ENCODE results near the gene KRT79. TPM values are rescaled to one million over a fixed set of nuclear protein-coding genes. Genes with fewer than 3 reads are reported as not detected.

The KRT79 gene
- total RNA-seq, 4 donors from 2014 or later, result not detected

DNA sequence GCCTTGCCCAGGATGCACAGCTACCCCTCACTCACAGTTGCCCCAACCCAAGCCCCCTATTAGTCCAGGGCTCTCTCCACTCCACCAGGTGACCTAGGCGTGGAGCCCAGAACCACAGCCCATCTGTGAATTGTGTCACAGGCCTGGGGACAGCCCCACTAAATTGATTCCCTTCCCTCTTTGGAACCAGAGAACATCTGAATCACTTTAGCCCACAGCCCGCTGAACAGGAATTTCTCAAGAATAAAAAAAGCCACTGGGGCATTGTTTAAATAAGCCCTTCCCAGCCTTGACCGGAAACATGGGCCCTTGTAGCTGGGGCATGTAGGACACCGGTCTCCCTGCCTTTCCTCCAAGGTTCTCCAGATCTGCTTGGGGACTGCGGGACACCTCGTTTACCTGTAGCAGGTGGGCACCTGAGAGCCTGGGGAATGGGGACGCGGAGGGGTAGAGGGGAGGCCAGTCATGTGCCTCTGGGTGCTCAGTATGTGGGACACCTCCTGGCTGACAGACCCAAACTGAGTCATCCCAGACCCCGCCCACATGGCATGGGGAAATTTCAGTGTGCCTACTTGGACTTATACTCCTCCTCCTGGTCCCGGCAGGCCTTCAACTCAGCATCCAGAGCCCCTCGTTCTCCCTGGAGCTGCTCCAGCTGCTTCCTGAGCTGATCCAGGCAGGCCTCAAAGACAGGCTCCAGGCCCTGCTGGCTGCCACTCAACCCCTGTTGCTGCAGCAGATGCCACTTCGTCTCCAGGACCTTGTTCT, 13.4 kb upstream of the KRT79 start:
- DNase-seq (ENCODE audit: extremely low spot score), result no peak
- TF ChIP-seq EP300 (IDR thresholded peaks at IDR 0.05) (no peak), POLR2AphosphoS5 (IDR thresholded peaks at IDR 0.05) (no peak), POLR2A (IDR thresholded peaks at IDR 0.05; ENCODE audit: low read depth) (no peak)
- TF ChIP-seq, protein P1, sequence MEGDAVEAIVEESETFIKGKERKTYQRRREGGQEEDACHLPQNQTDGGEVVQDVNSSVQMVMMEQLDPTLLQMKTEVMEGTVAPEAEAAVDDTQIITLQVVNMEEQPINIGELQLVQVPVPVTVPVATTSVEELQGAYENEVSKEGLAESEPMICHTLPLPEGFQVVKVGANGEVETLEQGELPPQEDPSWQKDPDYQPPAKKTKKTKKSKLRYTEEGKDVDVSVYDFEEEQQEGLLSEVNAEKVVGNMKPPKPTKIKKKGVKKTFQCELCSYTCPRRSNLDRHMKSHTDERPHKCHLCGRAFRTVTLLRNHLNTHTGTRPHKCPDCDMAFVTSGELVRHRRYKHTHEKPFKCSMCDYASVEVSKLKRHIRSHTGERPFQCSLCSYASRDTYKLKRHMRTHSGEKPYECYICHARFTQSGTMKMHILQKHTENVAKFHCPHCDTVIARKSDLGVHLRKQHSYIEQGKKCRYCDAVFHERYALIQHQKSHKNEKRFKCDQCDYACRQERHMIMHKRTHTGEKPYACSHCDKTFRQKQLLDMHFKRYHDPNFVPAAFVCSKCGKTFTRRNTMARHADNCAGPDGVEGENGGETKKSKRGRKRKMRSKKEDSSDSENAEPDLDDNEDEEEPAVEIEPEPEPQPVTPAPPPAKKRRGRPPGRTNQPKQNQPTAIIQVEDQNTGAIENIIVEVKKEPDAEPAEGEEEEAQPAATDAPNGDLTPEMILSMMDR (IDR thresholded peaks at IDR 0.05), result no peak
- H3K27ac ChIP-seq (replicated peaks in 1 of 4), result no peak overlapping the region
- H3K9me3 ChIP-seq, result no peaks in the 10 kb centered on the region
- intact Hi-C loops (cut with DNase I), result no loop called here
- peaks cover 0 to 21% (median 0%) of the 10 kb centered on the region in 4 donors for H3K27me3 ChIP-seq
- no peak overlapping the region for H3K4me3 ChIP-seq
- H3K4me1 ChIP-seq, result no peaks in the 10 kb centered on the region
- WGBS, result 82% methylated on average over 9 of the region's 12 CpGs
- H3K36me3 ChIP-seq, result no peaks in the 10 kb centered on the region

DNA sequence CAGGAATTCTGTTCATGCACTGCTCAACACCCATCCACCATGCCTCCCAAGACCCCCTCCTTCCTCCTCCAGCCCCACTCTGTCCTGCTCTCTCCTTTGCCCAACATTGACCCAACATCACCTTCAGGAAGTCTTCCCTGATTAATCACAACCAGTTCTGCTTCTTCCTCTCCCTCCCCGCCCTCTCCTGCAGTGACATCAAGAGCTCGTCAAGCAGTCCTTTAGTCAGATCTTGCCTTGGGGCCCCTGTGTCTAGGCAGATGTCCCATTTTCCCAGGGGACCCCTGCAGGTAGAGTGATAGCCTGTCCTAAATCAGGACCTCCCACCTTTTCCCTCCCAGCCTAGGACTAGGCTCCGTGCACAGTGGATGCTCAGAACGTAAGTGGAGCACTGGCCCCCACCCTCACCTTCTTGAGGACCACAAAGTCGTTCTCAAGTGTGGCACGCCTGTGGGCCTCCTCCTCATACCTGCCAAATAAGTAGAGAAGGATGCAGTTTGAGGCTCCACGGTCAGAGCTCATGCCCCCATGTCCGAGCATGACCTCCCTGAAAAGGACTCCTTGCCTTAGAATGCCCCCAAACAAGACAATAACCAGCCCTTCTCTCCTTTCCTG, 12.4 kb upstream of the KRT79 start:
- Histone ChIP-seq H3K9me3 (no peaks in the 10 kb centered on the region), H3K27ac (replicated peaks in 1 of 4) (no peak overlapping the region), H3K27me3 (peaks cover 0 to 21% (median 0%) of the 10 kb centered on the region in 4 donors), H3K4me1 (no peaks in the 10 kb centered on the region), H3K36me3 (no peaks in the 10 kb centered on the region), H3K4me3 (no peak overlapping the region)
- no peak for DNase-seq (ENCODE audit: extremely low spot score)
- WGBS, result 65% methylated on average over 3 of the region's 8 CpGs
- intact Hi-C loops (cut with DNase I), result no loop called here
- TF ChIP-seq POLR2AphosphoS5 (IDR thresholded peaks at IDR 0.05) (no peak), EP300 (IDR thresholded peaks at IDR 0.05) (no peak), POLR2A (IDR thresholded peaks at IDR 0.05; ENCODE audit: low read depth) (no peak)
- TF ChIP-seq, protein P1 (IDR thresholded peaks at IDR 0.05), result no peak

DNA sequence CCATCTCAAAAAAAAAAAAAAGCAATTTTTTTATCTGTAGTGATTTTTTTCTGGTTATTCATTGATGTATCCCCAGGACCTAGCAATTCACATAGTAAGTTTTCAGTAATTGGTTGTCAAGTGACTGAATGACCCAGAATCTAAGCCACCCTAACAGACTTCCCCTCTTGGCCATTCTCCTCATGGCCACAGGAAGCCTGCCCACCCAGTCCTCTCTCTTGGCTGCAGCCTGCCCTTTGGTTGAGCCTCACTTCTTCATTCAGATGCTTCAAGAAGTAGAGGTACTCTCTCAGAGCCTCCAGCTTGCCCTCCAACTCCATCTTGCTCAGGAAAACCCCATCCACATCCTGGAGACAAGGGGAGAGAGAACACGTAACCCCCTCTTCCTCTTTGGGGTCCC, 11.8 kb upstream of the KRT79 start:
- WGBS, result 69% methylated on average over 1 of the region's 1 CpG
- DNase-seq (ENCODE audit: extremely low spot score), result no peak
- Histone ChIP-seq H3K9me3 (no peaks in the 10 kb centered on the region), H3K27me3 (peaks cover 0 to 21% (median 0%) of the 10 kb centered on the region in 4 donors), H3K27ac (replicated peaks in 1 of 4) (no peak overlapping the region), H3K4me3 (no peak overlapping the region), H3K36me3 (no peaks in the 10 kb centered on the region), H3K4me1 (no peaks in the 10 kb centered on the region)
- intact Hi-C loops (cut with DNase I), result no loop called here
- TF ChIP-seq POLR2A (IDR thresholded peaks at IDR 0.05; ENCODE audit: low read depth), result no peak
- no peak for TF ChIP-seq POLR2AphosphoS5 (IDR thresholded peaks at IDR 0.05)
- TF ChIP-seq EP300 (IDR thresholded peaks at IDR 0.05), result no peak
- TF ChIP-seq, protein P1 (IDR thresholded peaks at IDR 0.05), result no peak

DNA sequence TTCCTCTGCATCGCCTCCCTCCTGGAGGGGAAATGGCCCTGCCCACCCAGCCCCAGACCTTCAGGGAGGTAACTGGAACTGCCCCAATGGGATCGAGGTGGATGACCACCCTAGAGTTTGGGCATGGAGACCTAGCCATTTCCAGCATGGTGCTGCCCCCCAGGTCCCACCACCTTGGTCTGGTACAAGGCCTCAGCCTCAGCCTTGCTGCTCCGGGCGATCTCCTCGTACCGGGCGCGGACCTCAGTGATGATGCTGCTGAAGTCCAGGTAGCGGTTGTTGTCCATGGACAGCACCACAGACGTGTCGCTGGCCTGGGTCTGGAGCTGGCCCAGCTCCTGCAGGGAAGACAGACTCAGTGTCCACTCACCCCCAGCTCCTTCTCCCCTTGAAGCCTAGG, 10.3 kb upstream of the KRT79 start:
- intact Hi-C loops (cut with DNase I), result no loop called here
- no peak overlapping the region for H3K4me3 ChIP-seq
- TF ChIP-seq, protein P1 (IDR thresholded peaks at IDR 0.05), result no peak
- TF ChIP-seq POLR2A (IDR thresholded peaks at IDR 0.05; ENCODE audit: low read depth) (no peak), EP300 (IDR thresholded peaks at IDR 0.05) (no peak), POLR2AphosphoS5 (IDR thresholded peaks at IDR 0.05) (no peak)
- WGBS, result 96% methylated on average over 4 of the region's 11 CpGs
- H3K27ac ChIP-seq (replicated peaks in 1 of 4), result no peak overlapping the region
- no peak for DNase-seq (ENCODE audit: extremely low spot score)
- H3K9me3 ChIP-seq, result no peaks in the 10 kb centered on the region
- no peaks in the 10 kb centered on the region for H3K4me1 ChIP-seq
- H3K27me3 ChIP-seq, result peaks cover 0 to 14% (median 0%) of the 10 kb centered on the region in 4 donors
- H3K36me3 ChIP-seq, result no peaks in the 10 kb centered on the region
